Ovary (tissue), 10 donors: Measurements from ENCODE around the gene CXorf51B. TPM values are rescaled to one million over a fixed set of nuclear protein-coding genes. Genes with fewer than 3 reads are reported as not detected.
"Not testable (repeated sequence)": the region's sequence is repeated elsewhere in the genome, so short reads cannot be mapped to it uniquely, and the experiment has no call there.

Experiments
- DNase-seq, 5 donors: peaks; one replicate each; pipeline ENCODE4 v3.0.0-alpha.2; 2019 to 2020
- H3K27ac ChIP-seq, 2 donors: fragments of 200-600 bp; one replicate each; pipeline versions ENCODE4 v1.5.1 to v1.8.0; 2019 to 2022
- H3K27me3 ChIP-seq: fragments of 200-600 bp; one replicate; pipeline ENCODE4 v1.8.0; 2022
- H3K36me3 ChIP-seq: fragments of 200-600 bp; sonication (generic); one replicate; pipeline ENCODE4 v1.5.1; 2019
- H3K4me1 ChIP-seq: one replicate; pipeline ENCODE4 v1.8.1; 2013; ENCODE audit warnings: mild to moderate bottlenecking, moderate library complexity; ENCODE audit not compliant: insufficient read depth
- H3K4me3 ChIP-seq: fragments of 200-600 bp; sonication (generic); one replicate; pipeline ENCODE4 v1.5.1; 2017
- H3K9me3 ChIP-seq, 2 donors: fragments of 200-600 bp in 1 of 2; sonication (generic) in 1 of 2; one replicate each; pipeline versions ENCODE4 v1.5.1 to v1.8.1; 2013 to 2019; ENCODE audit warnings: mild to moderate bottlenecking in 1 of 2, moderate library complexity in 1 of 2
- EP300 ChIP-seq: sonication (generic); formaldehyde crosslinking; IDR thresholded peaks from one replicate; pipeline ENCODE4 v1.6.1; 2017; ENCODE audit warnings: antibody characterized with exemption
- POLR2A ChIP-seq: fragments of 450-650 bp; IDR thresholded peaks from one replicate; pipeline ENCODE4 v1.6.1; 2017; ENCODE audit warnings: antibody characterized with exemption, mild to moderate bottlenecking, moderate library complexity
- WGBS, 3 donors: extraction: QIAGEN DNeasy Blood & Tissue Kit in 1 of 3; methylation state at CpG; one replicate each; pipeline versions ENCODE4 v1.1.5 to v1.1.7; 2013 to 2017; 5-methylcytosine and 5-hydroxymethylcytosine counted together
- intact Hi-C, 4 donors: fragments of 100-400 bp; cut with DNase I; formaldehyde crosslinking; loops; one replicate each; pipeline versions ENCODE4 v1.11.0 to v1.15.1; 2022 to 2023
- long read RNA-seq, 3 donors: library from polyadenylated mRNA in 2 of 3; unstranded in 2 of 3; transcript quantifications; one replicate each; pipeline ENCODE4 v2.0.0 and lab custom pipeline, GENCODE V29; 2021 to 2026
- polyA plus RNA-seq, 2 donors: library from polyadenylated mRNA; stranded (reverse); fragments of 200-250 nt in 1 of 2; fragments of 350-450 nt in 1 of 2; fragmentation: Illumina TruSeq in 1 of 2; extraction: RNeasy Lipid Tissue Mini Kit (QIAGEN cat#74804) in 1 of 2; gene quantifications; one replicate each; pipeline ENCODE4 v1.2.3, GENCODE V29; 2013 to 2014
- total RNA-seq, 7 donors: library from RNA; depleted of rRNA in 2 of 7; stranded (reverse); fragments of >200 nt in 2 of 7; fragmentation: NEBNext Ultra II Directional in 3 of 7; extraction: Animal tissue kit (Norgen Biotek cat#: 25700) in 3 of 7; gene quantifications; one replicate each; pipeline versions ENCODE4 v1.1.0 to v1.2.4, GENCODE V29; 2016 to 2023
- TF ChIP-seq, protein P1 (sequence below), 3 donors: fragments of 450-650 bp in 2 of 3; fragments of 200-600 bp in 1 of 3; IDR thresholded peaks; one replicate each; pipeline versions ENCODE4 v1.5.1 to v1.8.0; 2016 to 2022; ENCODE audit warnings: antibody characterized with exemption in 3 of 3, mild to moderate bottlenecking in 1 of 3
- donor health status: DM: no; HTN: no; CAD: no; lungs with moderate emphysema.
- donor health status: DM: no; HTN: no; CAD: no.
- donor health status: Bipolar disorder and iron deficiency.
- donor health status: DM: yes; HTN: yes; CAD: no.
- donor health status: DM: no; HTN: no; CAD: no.
- donor health status: DM: yes; HTN: yes; CAD: no.

CXorf51B gene
- not detected for total RNA-seq
- not detected for polyA plus RNA-seq
- long read RNA-seq, donor 1 = 0 reads
- long read RNA-seq, donor 2 = 0 reads
- long read RNA-seq, donor 3 = 0 reads

DNA sequence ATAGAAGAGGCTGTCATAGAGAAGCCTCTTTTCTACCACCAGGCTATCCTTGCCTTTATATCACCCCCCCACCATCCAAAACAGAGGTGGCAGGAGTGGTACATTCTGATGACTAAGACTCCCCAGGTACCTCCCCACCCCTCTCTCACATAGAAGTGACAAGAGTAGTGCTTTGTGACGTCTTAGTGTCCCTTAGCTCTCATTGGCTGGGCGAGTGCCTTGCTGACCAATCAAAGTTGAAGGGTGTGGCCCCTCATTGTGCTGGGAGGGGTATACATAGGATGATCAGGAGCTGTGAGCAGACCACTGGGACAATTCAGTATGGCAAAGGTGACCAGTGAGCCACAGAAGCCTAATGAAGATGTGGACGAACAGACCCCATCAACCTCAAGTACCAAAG lies at the start of gene CXorf51B:
Gene CXorf51B (plus strand): TSS at position 301 of the 400 bp plus-strand sequence. CDS start 21 bp downstream, at position 322.
- intact Hi-C loops, H3K9me3 ChIP-seq, DNase-seq, H3K27me3 ChIP-seq, H3K36me3 ChIP-seq, H3K4me3 ChIP-seq, H3K27ac ChIP-seq, H3K4me1 ChIP-seq: not testable (repeated sequence)
- no CpG with 5 or more reads among the region's 3 CpGs for WGBS, 3 donors

DNA sequence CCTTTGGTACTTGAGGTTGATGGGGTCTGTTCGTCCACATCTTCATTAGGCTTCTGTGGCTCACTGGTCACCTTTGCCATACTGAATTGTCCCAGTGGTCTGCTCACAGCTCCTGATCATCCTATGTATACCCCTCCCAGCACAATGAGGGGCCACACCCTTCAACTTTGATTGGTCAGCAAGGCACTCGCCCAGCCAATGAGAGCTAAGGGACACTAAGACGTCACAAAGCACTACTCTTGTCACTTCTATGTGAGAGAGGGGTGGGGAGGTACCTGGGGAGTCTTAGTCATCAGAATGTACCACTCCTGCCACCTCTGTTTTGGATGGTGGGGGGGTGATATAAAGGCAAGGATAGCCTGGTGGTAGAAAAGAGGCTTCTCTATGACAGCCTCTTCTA lies 5.1 kb downstream of the CXorf51B start, which contains the start of gene CXorf51A:
Gene CXorf51A (minus strand): TSS at position 101 of the 400 bp plus-strand sequence. CDS start 21 bp downstream, at position 80.
- H3K36me3 ChIP-seq, H3K27me3 ChIP-seq, intact Hi-C loops, H3K9me3 ChIP-seq, DNase-seq, H3K27ac ChIP-seq, H3K4me3 ChIP-seq, H3K4me1 ChIP-seq: not testable (repeated sequence)
- WGBS, 3 donors = no CpG with 5 or more reads among the region's 3 CpGs

- TF ChIP-seq EP300 (no peak), POLR2A (no peak)
- TF ChIP-seq, protein P1, sequence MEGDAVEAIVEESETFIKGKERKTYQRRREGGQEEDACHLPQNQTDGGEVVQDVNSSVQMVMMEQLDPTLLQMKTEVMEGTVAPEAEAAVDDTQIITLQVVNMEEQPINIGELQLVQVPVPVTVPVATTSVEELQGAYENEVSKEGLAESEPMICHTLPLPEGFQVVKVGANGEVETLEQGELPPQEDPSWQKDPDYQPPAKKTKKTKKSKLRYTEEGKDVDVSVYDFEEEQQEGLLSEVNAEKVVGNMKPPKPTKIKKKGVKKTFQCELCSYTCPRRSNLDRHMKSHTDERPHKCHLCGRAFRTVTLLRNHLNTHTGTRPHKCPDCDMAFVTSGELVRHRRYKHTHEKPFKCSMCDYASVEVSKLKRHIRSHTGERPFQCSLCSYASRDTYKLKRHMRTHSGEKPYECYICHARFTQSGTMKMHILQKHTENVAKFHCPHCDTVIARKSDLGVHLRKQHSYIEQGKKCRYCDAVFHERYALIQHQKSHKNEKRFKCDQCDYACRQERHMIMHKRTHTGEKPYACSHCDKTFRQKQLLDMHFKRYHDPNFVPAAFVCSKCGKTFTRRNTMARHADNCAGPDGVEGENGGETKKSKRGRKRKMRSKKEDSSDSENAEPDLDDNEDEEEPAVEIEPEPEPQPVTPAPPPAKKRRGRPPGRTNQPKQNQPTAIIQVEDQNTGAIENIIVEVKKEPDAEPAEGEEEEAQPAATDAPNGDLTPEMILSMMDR (IDR thresholded peaks at IDR 0.05) = no peak
- Histone ChIP-seq H3K27me3 (no peaks in the 10 kb centered on the region), H3K27ac (no peak overlapping the region), H3K36me3 (no peaks in the 10 kb centered on the region), H3K4me1 (no peaks in the 10 kb centered on the region), H3K4me3 (no peak overlapping the region), H3K9me3 (no peaks in the 10 kb centered on the region)
- WGBS, 3 donors = 80 to 88% (median 83%) methylated on average over 3 to 4 of the region's 4 CpGs
- DNase-seq = peak in 1 of 5 donors; percentile 8
- intact Hi-C loops = no loop called here
Observed at GRCh38 chrX:146831994-146832393, 22.4 kb downstream of the CXorf51B start.

DNA sequence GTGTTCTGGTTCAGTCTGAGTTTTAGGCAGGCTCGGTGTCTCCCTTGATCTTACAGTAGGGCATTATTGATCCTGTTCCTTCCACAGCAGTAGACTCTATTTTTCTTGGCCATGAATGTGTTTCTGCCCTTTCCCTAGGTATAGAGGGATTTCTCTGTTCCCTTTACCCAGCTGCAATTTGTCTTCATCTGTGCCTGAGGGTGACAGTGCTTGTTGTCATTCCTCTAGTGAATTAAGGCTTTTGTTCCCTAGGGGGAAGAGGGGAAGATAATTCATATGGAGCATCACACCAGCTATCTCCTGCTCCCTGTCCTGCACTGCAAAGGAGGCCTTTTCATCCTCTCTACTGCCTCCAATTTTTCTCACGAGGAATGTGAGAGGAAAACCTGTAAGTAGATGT lies 44.7 kb downstream of the CXorf51B start:
- 39 to 54% (median 48%) methylated on average over 2 of the region's 2 CpGs for WGBS, 3 donors
- no peaks in the 10 kb centered on the region for H3K4me1 ChIP-seq
- H3K9me3 ChIP-seq = no peaks in the 10 kb centered on the region
- TF ChIP-seq POLR2A (no peak), EP300 (no peak)
- TF ChIP-seq, protein P1 (IDR thresholded peaks at IDR 0.05) = no peak
- H3K27ac ChIP-seq = no peak overlapping the region
- H3K36me3 ChIP-seq = no peaks in the 10 kb centered on the region
- no peak overlapping the region for H3K4me3 ChIP-seq
- no peak for DNase-seq
- H3K27me3 ChIP-seq = no peaks in the 10 kb centered on the region
- intact Hi-C loops = no loop called here

Other genes starting within 250 kb of the CXorf51B start
- gene CXorf51A, start 5.0 kb downstream of the CXorf51B start, total RNA-seq = not detected
- gene CXorf51A, start 5.0 kb downstream of the CXorf51B start, polyA plus RNA-seq = not detected